Fibroblast of mammary gland (primary cell): ENCODE results near the gene CYP19A1.

Experiments
- DNase-seq: peaks from one replicate; pipeline ENCODE4 v3.0.0-alpha.2; 2010; ENCODE audit warnings: low read depth
- H3K4me3 ChIP-seq: 2 replicates; pipeline ENCODE4 v1.5.1; 2011; ENCODE audit warnings: low read depth, mild to moderate bottlenecking, low read length, moderate library complexity; ENCODE audit not compliant: control insufficient read depth
- CTCF ChIP-seq: conservative IDR thresholded peaks from 2 replicates; pipeline ENCODE4 v1.5.1; 2011; ENCODE audit warnings: low read depth, low read length, inconsistent platforms; ENCODE audit not compliant: control insufficient read depth, insufficient read depth

The CYP19A1 gene

GRCh38 chr15:51202783-51203182 is 135.6 kb downstream of the CYP19A1 start:
- no peak for TF ChIP-seq CTCF
- H3K4me3 ChIP-seq, result no peak overlapping the region
- peak; percentile 47 for DNase-seq

- no peak overlapping the region for H3K4me3 ChIP-seq
- DNase-seq, result no peak
- TF ChIP-seq CTCF, result no peak
Measured at GRCh38 chr15:51201581-51201980, 136.8 kb downstream of the CYP19A1 start.

- no peak overlapping the region for H3K4me3 ChIP-seq
- TF ChIP-seq CTCF, result no peak
- peak; percentile 60 for DNase-seq
Measured at GRCh38 chr15:51200792-51201191, 137.6 kb downstream of the CYP19A1 start.

- H3K4me3 ChIP-seq, result no peak overlapping the region
- no peak for DNase-seq
- no peak for TF ChIP-seq CTCF
Measured at GRCh38 chr15:51199541-51199940, 138.9 kb downstream of the CYP19A1 start.

GRCh38 chr15:51198701-51199232 is 139.6 kb downstream of the CYP19A1 start:
- DNase-seq, result peak; percentile 18
- H3K4me3 ChIP-seq, result no peak overlapping the region
- TF ChIP-seq CTCF, result no peak

- DNase-seq, result peak; percentile 35
- TF ChIP-seq CTCF, result no peak
Measured at GRCh38 chr15:51195459-51195858, 142.9 kb downstream of the CYP19A1 start.

GRCh38 chr15:51193979-51194378 is 144.4 kb downstream of the CYP19A1 start:
- H3K4me3 ChIP-seq, result no peak overlapping the region
- no peak for DNase-seq
- no peak for TF ChIP-seq CTCF

More at GRCh38 chr15:51195459-51195858, 142.9 kb downstream of the CYP19A1 start:
- H3K4me3 ChIP-seq, result no peak overlapping the region
